Right cardiac atrium (tissue), 5 donors: ENCODE measurements around the gene OR1J1. TPM values are rescaled to one million over a fixed set of nuclear protein-coding genes. Genes with fewer than 3 reads are reported as not detected.

Experiments used
- ATAC-seq, 2 donors: fragments of 200-7000 bp; cut with Tn5 transposase; one replicate each; pipeline versions ENCODE4 v1.8.0 to v1.9.1; 2020; ENCODE audit warnings: moderate library complexity in 2 of 2, mild to moderate bottlenecking in 1 of 2
- DNase-seq, 3 donors: peaks; one replicate each; pipeline ENCODE4 v3.0.0-alpha.2; 2020
- H3K27ac ChIP-seq: one replicate; pipeline ENCODE4 v1.5.1; 2013; ENCODE audit warnings: mild to moderate bottlenecking, low read length, control low read depth, moderate library complexity
- H3K27me3 ChIP-seq: one replicate; pipeline ENCODE4 v1.6.1; 2013; ENCODE audit not compliant: control insufficient read depth, insufficient read depth
- H3K4me1 ChIP-seq: one replicate; pipeline ENCODE4 v1.6.1; 2013; ENCODE audit warnings: low read length; ENCODE audit not compliant: control insufficient read depth, insufficient read depth
- H3K4me3 ChIP-seq: one replicate; pipeline ENCODE4 v1.5.1; 2013; ENCODE audit warnings: low read length, control low read depth
- H3K9me3 ChIP-seq: one replicate; pipeline ENCODE4 v1.6.1; 2013; ENCODE audit warnings: low read length; ENCODE audit not compliant: control insufficient read depth
- WGBS: extraction: QIAGEN DNeasy Blood & Tissue Kit; methylation state at CpG from one replicate; pipeline ENCODE4 v1.1.7; 2013; 5-methylcytosine and 5-hydroxymethylcytosine counted together
- intact Hi-C, 4 donors: fragments of 100-400 bp; cut with DNase I; formaldehyde crosslinking; loops; one replicate each; pipeline versions ENCODE4 v1.11.0 to v1.14.0; 2022 to 2023
- long read RNA-seq, 4 donors: library from polyadenylated mRNA; unstranded; transcript quantifications; one replicate each; pipeline ENCODE4 v2.0.0, GENCODE V29; 2020 to 2021
- polyA plus RNA-seq: library from polyadenylated mRNA; stranded (reverse); fragments of 200-250 nt; gene quantifications from one replicate; pipeline ENCODE4 v1.2.3, GENCODE V29; 2013
- total RNA-seq, 4 donors: library from RNA; stranded (reverse); fragmentation: NEBNext Ultra II Directional; extraction: Animal tissue kit (Norgen Biotek cat#: 25700); gene quantifications; one replicate each; pipeline ENCODE4 v1.2.1, GENCODE V29; 2021
- donor health status: healthy with polysubstance abuse.
- donor health status: DM: no; HTN: yes; CAD: no.
- donor health status: DM: no; HTN: no; CAD: no.
- donor health status: DM: no; HTN: yes; CAD: no; lungs with severe emphysema.
- donor health status: DM: yes; HTN: yes; CAD: no.

Gene OR1J1
- total RNA-seq (not detected), polyA plus RNA-seq (not detected)
- long read RNA-seq, donor 1 = 0 reads
- long read RNA-seq, donor 2 = 0 reads
- long read RNA-seq, donor 3 = 0 reads
- long read RNA-seq, donor 4 = 0 reads

DNA sequence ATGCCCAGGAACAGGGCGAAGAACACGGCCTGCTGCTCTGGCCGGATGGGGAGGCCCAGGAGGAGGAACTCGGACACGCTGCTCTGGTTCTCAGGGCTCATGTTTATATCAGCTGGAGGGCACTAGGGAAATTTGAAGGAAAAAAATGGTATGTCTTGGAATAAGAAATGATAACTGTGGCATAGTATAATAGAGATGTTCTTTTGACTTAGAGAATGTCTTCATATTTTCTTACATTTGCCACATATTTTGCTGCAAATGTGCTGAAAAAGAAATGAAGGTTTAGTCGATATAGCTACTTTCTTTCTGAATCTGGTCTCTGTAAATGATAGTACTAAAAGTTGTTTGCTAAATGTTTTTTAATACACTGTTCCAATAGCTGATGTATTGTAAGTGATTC lies at the start of gene OR1J1:
Gene OR1J1, minus strand, starts transcription at position 101 of the 400 bp plus-strand sequence. Its CDS starts 0 bp downstream, at position 101.
- Histone ChIP-seq H3K4me3 (no peak within 1 kb of the TSS), H3K27ac (no peak within 1 kb of the TSS), H3K4me1 (no peaks in the 10 kb centered on the region), H3K9me3 (no peaks in the 10 kb centered on the region), H3K27me3 (no peaks in the 10 kb centered on the region)
- no peak for ATAC-seq
- intact Hi-C loops = no loop called here
- 86% methylated on average over 6 of the region's 6 CpGs for WGBS
- DNase-seq = no peak

- H3K27me3 ChIP-seq = no peaks in the 10 kb centered on the region
- intact Hi-C loops = no loop called here
- DNase-seq (no peak), ATAC-seq (no peak)
- no peaks in the 10 kb centered on the region for H3K4me1 ChIP-seq
- H3K27ac ChIP-seq = no peak within 1 kb of the TSS
- no peaks in the 10 kb centered on the region for H3K9me3 ChIP-seq
- no peak within 1 kb of the TSS for H3K4me3 ChIP-seq
- 92% methylated on average over 3 of the region's 3 CpGs for WGBS
Observed at GRCh38 chr9:122527193-122527592, 49.5 kb upstream of the OR1J1 start, which contains the start of gene OR1N1. Gene OR1N1 (minus strand): TSS chr9:122527293. CDS start chr9:122527293, 0 bp downstream.

DNA sequence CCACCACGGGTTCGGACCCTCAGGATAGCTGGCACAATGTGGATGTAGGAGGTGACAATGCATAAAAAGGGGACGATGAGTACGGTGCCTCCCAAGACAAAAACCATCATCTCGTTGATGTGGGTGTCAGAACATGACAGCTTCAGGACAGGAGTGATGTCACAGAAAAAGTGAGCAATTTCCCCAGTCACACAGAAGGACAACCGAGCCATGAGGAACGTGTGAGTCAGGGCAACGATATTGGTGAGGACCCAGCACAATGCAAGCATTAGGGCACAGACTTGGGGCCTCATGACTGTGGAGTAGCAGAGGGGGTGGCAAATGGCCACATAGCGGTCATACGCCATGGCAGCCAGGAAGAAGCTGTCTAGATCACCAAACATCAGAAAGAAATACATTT lies 48.9 kb upstream of the OR1J1 start:
- Histone ChIP-seq H3K4me3 (no peak overlapping the region), H3K4me1 (no peaks in the 10 kb centered on the region), H3K9me3 (no peaks in the 10 kb centered on the region), H3K27me3 (no peaks in the 10 kb centered on the region), H3K27ac (no peak overlapping the region)
- intact Hi-C loops = no loop called here
- no peak for ATAC-seq
- DNase-seq = no peak
- WGBS = 84% methylated on average over 10 of the region's 10 CpGs

DNA sequence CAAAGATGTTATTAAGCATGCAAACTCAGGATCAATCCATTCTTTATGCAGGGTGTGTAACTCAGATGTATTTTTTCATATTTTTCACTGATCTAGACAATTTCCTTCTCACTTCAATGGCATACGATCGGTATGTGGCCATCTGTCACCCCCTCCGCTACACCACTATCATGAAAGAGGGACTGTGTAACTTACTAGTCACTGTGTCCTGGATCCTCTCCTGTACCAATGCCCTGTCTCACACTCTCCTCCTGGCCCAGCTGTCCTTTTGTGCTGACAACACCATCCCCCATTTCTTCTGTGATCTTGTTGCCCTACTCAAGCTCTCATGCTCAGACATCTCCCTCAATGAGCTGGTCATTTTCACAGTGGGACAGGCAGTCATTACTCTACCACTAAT lies 41.6 kb upstream of the OR1J1 start:
- ATAC-seq = no peak
- WGBS = 91% methylated on average over 3 of the region's 3 CpGs
- intact Hi-C loops = no loop called here
- Histone ChIP-seq H3K4me3 (no peak overlapping the region), H3K4me1 (no peaks in the 10 kb centered on the region), H3K27me3 (no peaks in the 10 kb centered on the region), H3K9me3 (no peaks in the 10 kb centered on the region), H3K27ac (no peak overlapping the region)
- no peak for DNase-seq

- DNase-seq = no peak
- Histone ChIP-seq H3K27ac (no peak within 1 kb of the TSS), H3K27me3 (no peaks in the 10 kb centered on the region), H3K4me1 (no peaks in the 10 kb centered on the region), H3K4me3 (no peak within 1 kb of the TSS), H3K9me3 (no peaks in the 10 kb centered on the region)
- no peak for ATAC-seq
- intact Hi-C loops = no loop called here
- 71% methylated on average over 4 of the region's 4 CpGs for WGBS
Observed at GRCh38 chr9:122518841-122519240, 41.1 kb upstream of the OR1J1 start, which contains the start of gene OR1J4. Gene OR1J4 (plus strand): TSS chr9:122519141. CDS start chr9:122519141, 0 bp downstream.

DNA sequence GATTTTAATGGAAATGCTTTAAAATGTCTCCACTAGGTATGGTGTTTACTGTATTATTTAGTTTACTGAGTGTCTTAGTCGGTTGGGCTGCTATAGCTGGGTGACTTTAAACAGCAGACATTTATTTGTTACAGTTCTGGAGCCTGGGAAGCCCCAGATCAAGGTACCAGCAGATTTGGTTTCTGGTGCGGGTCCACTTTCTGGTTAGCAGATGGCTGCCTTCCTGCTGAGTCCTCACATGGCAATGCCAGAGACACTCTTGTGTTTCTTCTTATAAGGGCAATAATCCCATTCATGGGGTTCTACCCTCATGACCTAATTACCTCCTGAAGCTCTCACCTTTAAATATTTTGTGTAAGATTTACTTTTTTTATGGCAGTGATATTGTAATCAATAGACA lies 40.5 kb upstream of the OR1J1 start:
- Histone ChIP-seq H3K4me1 (no peaks in the 10 kb centered on the region), H3K4me3 (no peak overlapping the region), H3K27ac (no peak overlapping the region), H3K27me3 (no peaks in the 10 kb centered on the region), H3K9me3 (no peaks in the 10 kb centered on the region)
- no peak for DNase-seq
- ATAC-seq = no peak
- intact Hi-C loops = no loop called here
- 61% methylated on average over 2 of the region's 2 CpGs for WGBS

GRCh38 chr9:122510502-122510901 lies 32.8 kb upstream of the OR1J1 start, which contains the start of gene OR1J2:
Gene OR1J2 (plus strand): TSS chr9:122510802. CDS start chr9:122510802, 0 bp downstream.
- Histone ChIP-seq H3K27me3 (no peaks in the 10 kb centered on the region), H3K27ac (no peak within 1 kb of the TSS), H3K9me3 (no peaks in the 10 kb centered on the region), H3K4me1 (no peaks in the 10 kb centered on the region), H3K4me3 (no peak within 1 kb of the TSS)
- ATAC-seq (no peak), DNase-seq (no peak)
- intact Hi-C loops = no loop called here
- 79% methylated on average over 6 of the region's 6 CpGs for WGBS

DNA sequence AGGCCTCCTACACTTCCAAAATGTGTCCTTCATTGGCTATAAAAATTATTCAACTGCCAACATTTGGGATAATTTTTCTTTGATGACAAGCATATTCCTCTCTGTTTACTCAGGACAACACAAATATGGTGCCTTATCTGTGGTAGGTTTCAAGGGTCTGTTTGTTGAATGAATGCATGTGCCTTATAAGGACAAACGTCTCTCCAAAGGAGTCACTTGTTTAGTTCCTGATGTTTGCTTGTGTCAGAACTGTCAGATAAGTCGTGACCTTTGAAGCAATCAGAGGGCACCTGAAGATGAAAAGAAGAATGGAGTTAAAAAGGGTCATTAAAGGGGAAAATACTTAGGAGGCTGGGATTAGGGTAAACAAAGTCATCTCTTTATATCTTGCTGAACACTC lies 29.2 kb upstream of the OR1J1 start:
- Histone ChIP-seq H3K9me3 (no peaks in the 10 kb centered on the region), H3K4me3 (no peak overlapping the region), H3K27me3 (no peaks in the 10 kb centered on the region), H3K4me1 (no peaks in the 10 kb centered on the region), H3K27ac (no peak overlapping the region)
- no peak for DNase-seq
- WGBS = 44% methylated on average over 2 of the region's 2 CpGs
- ATAC-seq = no peak
- intact Hi-C loops = no loop called here

DNA sequence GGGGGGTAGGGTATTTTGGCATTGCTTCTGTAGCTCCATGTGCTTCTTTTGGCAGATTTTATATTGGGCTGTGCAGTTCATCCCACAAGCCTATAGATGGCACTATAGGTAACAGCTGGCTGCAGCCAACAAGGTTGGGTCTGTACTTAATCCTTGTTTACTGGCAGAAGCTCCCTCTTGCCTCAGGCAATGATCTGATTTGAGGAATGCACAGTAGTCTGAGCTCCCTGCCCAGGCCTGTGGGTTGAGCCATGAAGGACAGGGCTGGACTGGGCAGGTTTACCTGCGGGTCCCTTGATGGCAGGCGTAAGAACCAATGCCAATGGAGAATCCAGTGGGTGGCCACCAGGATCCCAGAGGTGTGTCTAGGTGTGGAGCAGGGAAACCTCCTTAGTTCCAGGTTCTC lies 21.2 kb upstream of the OR1J1 start:
- 53% methylated on average over 2 of the region's 2 CpGs for WGBS
- Histone ChIP-seq H3K27ac (no peak overlapping the region), H3K4me3 (no peak overlapping the region), H3K4me1 (no peaks in the 10 kb centered on the region), H3K27me3 (no peaks in the 10 kb centered on the region), H3K9me3 (peaks cover 5% of the 10 kb centered on the region)
- DNase-seq (peak in 1 of 3 donors; percentile 9), ATAC-seq (no peak)
- intact Hi-C loops = no loop called here

DNA sequence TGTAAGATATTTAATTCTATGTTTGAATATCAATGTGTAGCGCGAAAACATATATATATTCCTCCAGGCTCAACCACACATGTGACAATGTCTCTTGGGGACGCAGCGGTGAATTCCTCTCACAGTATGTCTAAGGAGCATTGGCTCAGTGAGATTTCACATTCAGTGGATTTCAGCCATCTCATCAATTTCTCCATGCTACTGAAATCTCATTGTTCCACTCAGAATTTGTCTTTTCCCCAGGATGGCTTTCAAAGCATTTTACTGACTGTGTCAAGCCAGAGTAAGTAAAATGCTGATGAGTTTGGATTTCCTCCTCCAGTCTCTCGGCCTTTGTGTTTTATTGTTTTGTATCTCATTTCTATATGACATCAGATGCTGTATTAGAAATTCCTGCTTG lies 1.3 kb upstream of the OR1J1 start:
- no peak for DNase-seq
- Histone ChIP-seq H3K27ac (no peak overlapping the region), H3K4me1 (no peaks in the 10 kb centered on the region), H3K27me3 (no peaks in the 10 kb centered on the region), H3K4me3 (no peak overlapping the region), H3K9me3 (no peaks in the 10 kb centered on the region)
- no peak for ATAC-seq
- WGBS = 78% methylated on average over 5 of the region's 5 CpGs
- intact Hi-C loops = no loop called here

- H3K4me3 ChIP-seq = no peak overlapping the region
- no peaks in the 10 kb centered on the region for H3K27me3 ChIP-seq
- WGBS = 85% methylated on average over 3 of the region's 3 CpGs
- H3K9me3 ChIP-seq = no peaks in the 10 kb centered on the region
- no peak for DNase-seq
- H3K4me1 ChIP-seq = no peaks in the 10 kb centered on the region
- no peak overlapping the region for H3K27ac ChIP-seq
- no peak for ATAC-seq
- intact Hi-C loops = no loop called here
Observed at GRCh38 chr9:122477346-122477745, 380 bp downstream of the OR1J1 start.

DNA sequence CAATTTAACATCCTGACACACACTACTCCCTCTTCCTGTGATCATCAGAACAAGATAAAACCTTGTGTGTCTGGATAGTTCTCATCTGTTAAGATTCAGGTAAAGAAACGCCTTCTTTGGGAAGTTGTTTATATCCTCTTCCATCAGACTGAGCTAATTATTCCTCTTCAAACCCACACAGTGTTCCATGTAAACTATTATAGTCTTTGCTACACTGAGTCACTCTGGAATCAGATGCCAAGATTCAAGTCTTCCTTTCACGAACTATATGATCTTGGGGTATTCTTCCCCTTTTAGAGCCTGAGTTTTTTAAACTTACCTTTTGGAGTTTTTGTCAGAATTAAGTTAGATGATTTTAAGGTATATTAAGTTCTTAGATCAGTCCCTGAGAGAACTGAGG lies 2.0 kb downstream of the OR1J1 start:
- no peaks in the 10 kb centered on the region for H3K4me1 ChIP-seq
- intact Hi-C loops = no loop called here
- no peak for DNase-seq

More for the DNA sequence above, 2.0 kb downstream of the OR1J1 start:
- Histone ChIP-seq H3K27ac (no peak overlapping the region), H3K9me3 (no peaks in the 10 kb centered on the region), H3K4me3 (no peak overlapping the region), H3K27me3 (no peaks in the 10 kb centered on the region)
- 37% methylated on average over 2 of the region's 2 CpGs for WGBS
- no peak for ATAC-seq
